Measurements from ENCODE around the gene UPP2.

Gene UPP2

GRCh38 chr2:158112992-158113391, 11.3 kb downstream of the UPP2 start:
- no peak for DNase-seq

GRCh38 chr2:158113741-158114295, 12.1 kb downstream of the UPP2 start:
- no peak for DNase-seq

- DNase-seq = no peak
Observed at GRCh38 chr2:158114516-158114915, 12.8 kb downstream of the UPP2 start.

- DNase-seq = no peak
Observed at GRCh38 chr2:158115202-158115767, 13.6 kb downstream of the UPP2 start.

- no peak for DNase-seq
Observed at GRCh38 chr2:158116936-158117335, 15.3 kb downstream of the UPP2 start.

GRCh38 chr2:158120102-158120501, 18.4 kb downstream of the UPP2 start:
- DNase-seq = no peak

GRCh38 chr2:158120664-158121641, 19.3 kb downstream of the UPP2 start:
- no peak for DNase-seq

GRCh38 chr2:158124896-158125295, 23.2 kb downstream of the UPP2 start:
- DNase-seq = no peak

- no peak for DNase-seq
Observed at GRCh38 chr2:158125756-158126498, 24.3 kb downstream of the UPP2 start.

- no peak for DNase-seq
Observed at GRCh38 chr2:158127380-158127804, 25.7 kb downstream of the UPP2 start.

- DNase-seq = no peak
Observed at GRCh38 chr2:158128168-158128973, 26.7 kb downstream of the UPP2 start.

GRCh38 chr2:158129037-158129436, 27.4 kb downstream of the UPP2 start:
- no peak for DNase-seq

- no peak for DNase-seq
Observed at GRCh38 chr2:158130832-158131473, 29.3 kb downstream of the UPP2 start.

- no peak for DNase-seq
Observed at GRCh38 chr2:158131483-158131912, 29.8 kb downstream of the UPP2 start.

- DNase-seq = no peak
Observed at GRCh38 chr2:158131919-158132566, 30.4 kb downstream of the UPP2 start.

- no peak for DNase-seq
Observed at GRCh38 chr2:158134055-158134454, 32.4 kb downstream of the UPP2 start.

GRCh38 chr2:158134655-158135054, 33.0 kb downstream of the UPP2 start:
- DNase-seq = no peak

GRCh38 chr2:158135096-158135495, 33.4 kb downstream of the UPP2 start:
- no peak for DNase-seq

GRCh38 chr2:158138255-158138654, 36.6 kb downstream of the UPP2 start:
- no peak for DNase-seq

GRCh38 chr2:158140201-158140600, 38.5 kb downstream of the UPP2 start:
- no peak for DNase-seq

GRCh38 chr2:158142165-158142564, 40.5 kb downstream of the UPP2 start:
- no peak for DNase-seq
